ENCODE data around the gene WBP11.

DNA sequence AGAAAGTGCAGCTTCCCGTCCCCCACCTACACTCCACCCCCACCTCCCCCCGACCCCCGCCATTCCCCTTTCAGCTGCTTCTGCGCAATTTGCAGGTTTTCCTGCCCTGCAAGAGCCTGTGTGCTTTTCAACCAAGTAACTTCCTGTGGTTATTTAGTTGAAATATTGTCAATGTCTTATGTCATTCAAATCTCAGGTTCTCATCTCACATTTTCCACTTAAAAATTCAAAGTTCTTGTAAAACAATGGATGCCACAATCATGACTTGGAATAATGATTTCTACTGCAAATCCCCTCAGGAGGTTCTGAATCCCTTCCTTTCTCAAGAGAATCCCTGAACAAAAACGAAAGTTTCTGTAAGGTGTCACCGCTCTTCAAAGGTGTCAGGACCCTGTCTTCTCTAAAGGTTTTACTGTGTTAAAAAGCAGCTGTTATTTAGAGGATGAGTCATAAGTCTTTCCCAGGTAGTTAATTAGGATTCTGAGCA, 31.6 kb downstream of the WBP11 start:
- TF ChIP-seq, protein P1, sequence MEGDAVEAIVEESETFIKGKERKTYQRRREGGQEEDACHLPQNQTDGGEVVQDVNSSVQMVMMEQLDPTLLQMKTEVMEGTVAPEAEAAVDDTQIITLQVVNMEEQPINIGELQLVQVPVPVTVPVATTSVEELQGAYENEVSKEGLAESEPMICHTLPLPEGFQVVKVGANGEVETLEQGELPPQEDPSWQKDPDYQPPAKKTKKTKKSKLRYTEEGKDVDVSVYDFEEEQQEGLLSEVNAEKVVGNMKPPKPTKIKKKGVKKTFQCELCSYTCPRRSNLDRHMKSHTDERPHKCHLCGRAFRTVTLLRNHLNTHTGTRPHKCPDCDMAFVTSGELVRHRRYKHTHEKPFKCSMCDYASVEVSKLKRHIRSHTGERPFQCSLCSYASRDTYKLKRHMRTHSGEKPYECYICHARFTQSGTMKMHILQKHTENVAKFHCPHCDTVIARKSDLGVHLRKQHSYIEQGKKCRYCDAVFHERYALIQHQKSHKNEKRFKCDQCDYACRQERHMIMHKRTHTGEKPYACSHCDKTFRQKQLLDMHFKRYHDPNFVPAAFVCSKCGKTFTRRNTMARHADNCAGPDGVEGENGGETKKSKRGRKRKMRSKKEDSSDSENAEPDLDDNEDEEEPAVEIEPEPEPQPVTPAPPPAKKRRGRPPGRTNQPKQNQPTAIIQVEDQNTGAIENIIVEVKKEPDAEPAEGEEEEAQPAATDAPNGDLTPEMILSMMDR (IDR thresholded peaks at IDR 0.05; ENCODE audit: insufficient read depth, low read length): no peak
- TF ChIP-seq GABPA (IDR thresholded peaks at IDR 0.05; ENCODE audit: low read depth) (no peak), POLR2AphosphoS5 (IDR thresholded peaks at IDR 0.05; ENCODE audit: low read depth) (no peak), SPI1 (IDR thresholded peaks at IDR 0.05; ENCODE audit: borderline replicate concordance, low read depth) (no peak)

Measured in HL-60 (cell line).